CD4-positive, alpha-beta T cell (primary cell): Measurements from ENCODE around the gene CHL1. TPM values are rescaled to one million over a fixed set of nuclear protein-coding genes. Genes with fewer than 3 reads are reported as not detected.

Experiments
- ATAC-seq: fragments of 200-7000 bp; cut with Tn5 transposase; one replicate; pipeline ENCODE4 v1.10.0; 2022; ENCODE audit warnings: mild to moderate bottlenecking; ENCODE audit not compliant: poor library complexity
- CTCF ChIA-PET: fragments of 350-600 bp; sonication (Branson Sonifier 250); formaldehyde crosslinking; loops from one replicate; lab custom pipeline; 2021; ENCODE audit warnings: antibody characterized with exemption, inconsistent platforms; lab: Charles Lee
- POLR2A ChIA-PET: fragments of 350-600 bp; sonication (Branson Sonifier 250); formaldehyde crosslinking; loops from one replicate; lab custom pipeline; 2021; ENCODE audit warnings: antibody characterized with exemption, inconsistent platforms; lab: Charles Lee
- DNase-seq, 14 experiments: peaks; one replicate each; pipeline ENCODE4 v3.0.0-alpha.2; 2013 to 2020; ENCODE audit warnings: mixed read lengths in 2 of 14
- H3K27ac ChIP-seq, 2 donors: one replicate each; pipeline versions ENCODE4 v1.5.1 to v1.7.0; 2013; ENCODE audit warnings: low read length in 2 of 2, low read depth in 1 of 2, mild to moderate bottlenecking in 1 of 2
- H3K27me3 ChIP-seq, 2 experiments: 1 replicate in 1 of 2; 2 replicates in 1 of 2; pipeline versions ENCODE4 v1.6.1 to v1.7.0; 2013; ENCODE audit warnings: low read length in 2 of 2, control low read depth in 1 of 2, mild to moderate bottlenecking in 1 of 2, moderate library complexity in 1 of 2; ENCODE audit not compliant: insufficient read depth in 2 of 2, control insufficient read depth in 1 of 2
- H3K36me3 ChIP-seq: one replicate; pipeline ENCODE4 v1.6.1; 2013; ENCODE audit warnings: low read length, control low read depth; ENCODE audit not compliant: insufficient read depth
- H3K4me1 ChIP-seq: one replicate; pipeline ENCODE4 v1.6.1; 2013; ENCODE audit warnings: low read length, control low read depth; ENCODE audit not compliant: insufficient read depth
- H3K4me3 ChIP-seq: one replicate; pipeline ENCODE4 v1.5.1; 2013; ENCODE audit warnings: mild to moderate bottlenecking, low read length, moderate library complexity
- H3K9me3 ChIP-seq, 2 experiments: 1 replicate in 1 of 2; 2 replicates in 1 of 2; pipeline versions ENCODE4 v1.6.1 to v1.7.0; 2013; ENCODE audit warnings: low read length in 2 of 2, mild to moderate bottlenecking in 2 of 2, control low read depth in 1 of 2, moderate library complexity in 1 of 2; ENCODE audit not compliant: control insufficient read depth in 1 of 2, insufficient read depth in 1 of 2
- H3K27ac Mint-ChIP-seq: one replicate; pipeline ENCODE4 v1.8.0; 2020; ENCODE audit warnings: mixed read lengths
- H3K27me3 Mint-ChIP-seq: one replicate; pipeline ENCODE4 v1.8.0; 2021; ENCODE audit warnings: mixed read lengths
- H3K36me3 Mint-ChIP-seq: one replicate; pipeline ENCODE4 v1.8.0; 2021; ENCODE audit warnings: low read depth, mixed read lengths
- H3K4me1 Mint-ChIP-seq: one replicate; pipeline ENCODE4 v1.8.0; 2021; ENCODE audit warnings: low read depth, mixed read lengths
- H3K4me3 Mint-ChIP-seq: one replicate; pipeline ENCODE4 v1.8.0; 2020; ENCODE audit warnings: mild to moderate bottlenecking, mixed read lengths
- H3K9me3 Mint-ChIP-seq: one replicate; pipeline ENCODE4 v1.8.0; 2020; ENCODE audit warnings: mixed read lengths
- intact Hi-C, 2 experiments: fragments of 100-400 bp; cut with DNase I in 1 of 2; cut with micrococcal nuclease in 1 of 2; formaldehyde crosslinking; loops; one replicate each; pipeline versions ENCODE4 v1.15.1 to v1.9.0; 2023 to 2025; cut with DNase I, micrococcal nuclease
- total RNA-seq, 174 experiments: library from RNA in 2 of 174; stranded (reverse) in 2 of 174; gene quantifications; one replicate each; pipeline ENCODE4 v1.2.3 and lab custom pipeline; 2021 to 2026
- TF ChIP-seq, protein P1 (sequence below): fragments of 200-600 bp; IDR thresholded peaks from one replicate; pipeline ENCODE4 v1.8.0; 2022; ENCODE audit warnings: antibody characterized with exemption, mild to moderate bottlenecking

Gene CHL1
- total RNA-seq, 2 experiments from 2014 or later: not detected

DNA sequence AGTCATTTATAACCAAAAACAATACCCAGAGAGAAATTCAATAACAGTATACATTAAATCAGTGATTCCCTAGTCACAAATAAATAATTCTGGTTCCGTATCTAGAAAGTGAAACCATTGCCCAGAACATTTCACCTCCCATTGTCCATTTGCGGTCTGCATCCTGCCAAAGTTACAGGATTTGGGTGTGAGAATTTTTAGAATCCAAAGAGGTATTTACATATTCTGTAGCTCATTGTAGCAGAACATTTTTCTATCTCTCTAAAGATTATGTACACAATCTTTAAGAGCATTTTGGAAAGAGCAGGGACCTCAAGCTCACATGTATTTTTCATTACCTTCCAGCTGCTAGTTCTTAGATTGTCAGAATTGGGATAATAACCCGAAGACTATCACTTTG is 261.6 kb downstream of the CHL1 start:
- Histone ChIP-seq H3K36me3 (no peaks in the 10 kb centered on the region), H3K4me3 (no peak overlapping the region), H3K4me1 (no peaks in the 10 kb centered on the region), H3K9me3 (no peaks in the 10 kb centered on the region), H3K27ac (no peak overlapping the region), H3K27me3 (no peaks in the 10 kb centered on the region)
- no peak overlapping the region for H3K4me3 Mint-ChIP-seq
- no peaks in the 10 kb centered on the region for H3K27me3 Mint-ChIP-seq
- ATAC-seq (no peak), DNase-seq (no peak)
- H3K27ac Mint-ChIP-seq: no peak overlapping the region
- no peaks in the 10 kb centered on the region for H3K36me3 Mint-ChIP-seq
- ChIA-PET CTCF (no interaction called here), POLR2A (no interaction called here)
- intact Hi-C loops: no loop called here
- TF ChIP-seq, protein P1, sequence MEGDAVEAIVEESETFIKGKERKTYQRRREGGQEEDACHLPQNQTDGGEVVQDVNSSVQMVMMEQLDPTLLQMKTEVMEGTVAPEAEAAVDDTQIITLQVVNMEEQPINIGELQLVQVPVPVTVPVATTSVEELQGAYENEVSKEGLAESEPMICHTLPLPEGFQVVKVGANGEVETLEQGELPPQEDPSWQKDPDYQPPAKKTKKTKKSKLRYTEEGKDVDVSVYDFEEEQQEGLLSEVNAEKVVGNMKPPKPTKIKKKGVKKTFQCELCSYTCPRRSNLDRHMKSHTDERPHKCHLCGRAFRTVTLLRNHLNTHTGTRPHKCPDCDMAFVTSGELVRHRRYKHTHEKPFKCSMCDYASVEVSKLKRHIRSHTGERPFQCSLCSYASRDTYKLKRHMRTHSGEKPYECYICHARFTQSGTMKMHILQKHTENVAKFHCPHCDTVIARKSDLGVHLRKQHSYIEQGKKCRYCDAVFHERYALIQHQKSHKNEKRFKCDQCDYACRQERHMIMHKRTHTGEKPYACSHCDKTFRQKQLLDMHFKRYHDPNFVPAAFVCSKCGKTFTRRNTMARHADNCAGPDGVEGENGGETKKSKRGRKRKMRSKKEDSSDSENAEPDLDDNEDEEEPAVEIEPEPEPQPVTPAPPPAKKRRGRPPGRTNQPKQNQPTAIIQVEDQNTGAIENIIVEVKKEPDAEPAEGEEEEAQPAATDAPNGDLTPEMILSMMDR: no peak
- H3K9me3 Mint-ChIP-seq: no peaks in the 10 kb centered on the region
- H3K4me1 Mint-ChIP-seq: no peaks in the 10 kb centered on the region

DNA sequence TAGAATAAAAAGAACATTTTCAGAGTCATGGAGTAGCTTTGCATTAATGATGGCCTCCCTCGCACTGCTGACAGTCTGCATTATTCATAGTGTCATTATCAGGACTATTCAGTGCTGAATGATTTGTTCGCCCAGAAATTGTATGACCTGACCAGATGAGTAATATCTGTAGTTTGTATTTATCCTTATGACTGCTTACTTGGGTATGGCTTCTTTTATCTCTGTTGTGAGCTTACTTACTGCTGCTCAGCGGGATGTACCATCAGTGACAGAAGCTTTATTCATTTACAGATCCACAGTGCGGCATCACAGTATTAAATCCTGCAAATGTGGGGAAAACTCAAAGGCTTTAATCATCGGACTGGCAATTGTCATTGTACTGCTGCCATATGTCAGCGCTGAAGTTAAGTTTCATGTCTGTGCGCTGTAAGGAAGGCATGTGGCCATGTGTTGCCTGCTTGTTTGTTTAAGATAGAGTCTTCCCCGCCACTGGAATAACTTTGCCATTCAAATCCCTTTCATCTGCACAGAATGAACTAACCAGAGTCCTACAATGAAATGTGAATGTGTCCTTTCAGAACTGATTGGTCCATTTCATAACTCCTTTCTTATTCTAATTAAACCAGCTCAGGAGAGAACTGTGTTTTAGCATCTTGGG is 262.2 kb downstream of the CHL1 start:
- no peaks in the 10 kb centered on the region for H3K27me3 Mint-ChIP-seq
- no peak overlapping the region for H3K4me3 Mint-ChIP-seq
- DNase-seq (no peak), ATAC-seq (no peak)
- Histone ChIP-seq H3K4me3 (no peak overlapping the region), H3K27me3 (no peaks in the 10 kb centered on the region), H3K4me1 (no peaks in the 10 kb centered on the region), H3K27ac (no peak overlapping the region), H3K9me3 (no peaks in the 10 kb centered on the region), H3K36me3 (no peaks in the 10 kb centered on the region)
- no peaks in the 10 kb centered on the region for H3K4me1 Mint-ChIP-seq
- intact Hi-C loops: no loop called here
- ChIA-PET CTCF (no interaction called here), POLR2A (no interaction called here)
- no peaks in the 10 kb centered on the region for H3K9me3 Mint-ChIP-seq
- H3K27ac Mint-ChIP-seq: no peak overlapping the region
- TF ChIP-seq, protein P1: no peak
- H3K36me3 Mint-ChIP-seq: no peaks in the 10 kb centered on the region
